ENCODE results near the gene NME7.

DNA sequence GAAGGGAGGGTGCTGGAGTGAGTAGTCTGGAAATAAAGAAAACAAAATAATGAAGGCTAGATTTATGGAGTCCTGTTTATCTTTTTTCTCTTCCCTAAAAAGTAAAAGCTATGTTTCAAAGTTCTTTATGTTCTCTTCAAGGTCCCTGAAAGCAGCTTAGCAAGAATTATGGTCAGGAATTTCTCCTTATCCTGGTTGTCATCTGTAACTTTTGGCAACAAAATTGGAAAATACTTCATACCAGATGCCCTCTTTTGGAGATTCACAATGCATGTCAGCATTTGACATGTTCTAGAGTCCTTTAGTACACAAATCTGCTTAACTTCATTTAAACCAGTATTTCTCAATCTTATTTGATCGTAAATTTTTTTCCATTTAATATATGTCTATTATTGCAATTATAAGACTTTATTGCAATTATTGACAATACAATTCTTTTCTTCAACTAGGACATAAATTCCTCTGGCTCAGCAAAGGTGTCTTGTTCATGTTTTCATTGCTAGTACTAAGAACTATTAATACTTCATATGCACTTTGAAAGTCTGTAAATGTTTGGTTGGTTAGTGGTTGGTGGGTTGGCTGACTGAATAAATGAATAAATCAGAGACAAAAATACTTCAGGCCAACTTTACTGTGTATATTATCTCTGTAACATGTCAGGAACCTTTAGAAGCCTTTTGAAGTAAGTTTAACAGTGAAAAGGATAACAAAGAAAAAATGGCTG, 159.6 kb downstream of the NME7 start:
- TF ChIP-seq POLR2AphosphoS5 (IDR thresholded peaks at IDR 0.05) (no peak), POLR2A (IDR thresholded peaks at IDR 0.05) (no peak)
- TF ChIP-seq, protein P1, sequence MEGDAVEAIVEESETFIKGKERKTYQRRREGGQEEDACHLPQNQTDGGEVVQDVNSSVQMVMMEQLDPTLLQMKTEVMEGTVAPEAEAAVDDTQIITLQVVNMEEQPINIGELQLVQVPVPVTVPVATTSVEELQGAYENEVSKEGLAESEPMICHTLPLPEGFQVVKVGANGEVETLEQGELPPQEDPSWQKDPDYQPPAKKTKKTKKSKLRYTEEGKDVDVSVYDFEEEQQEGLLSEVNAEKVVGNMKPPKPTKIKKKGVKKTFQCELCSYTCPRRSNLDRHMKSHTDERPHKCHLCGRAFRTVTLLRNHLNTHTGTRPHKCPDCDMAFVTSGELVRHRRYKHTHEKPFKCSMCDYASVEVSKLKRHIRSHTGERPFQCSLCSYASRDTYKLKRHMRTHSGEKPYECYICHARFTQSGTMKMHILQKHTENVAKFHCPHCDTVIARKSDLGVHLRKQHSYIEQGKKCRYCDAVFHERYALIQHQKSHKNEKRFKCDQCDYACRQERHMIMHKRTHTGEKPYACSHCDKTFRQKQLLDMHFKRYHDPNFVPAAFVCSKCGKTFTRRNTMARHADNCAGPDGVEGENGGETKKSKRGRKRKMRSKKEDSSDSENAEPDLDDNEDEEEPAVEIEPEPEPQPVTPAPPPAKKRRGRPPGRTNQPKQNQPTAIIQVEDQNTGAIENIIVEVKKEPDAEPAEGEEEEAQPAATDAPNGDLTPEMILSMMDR (IDR thresholded peaks at IDR 0.05 in 8 of 11, conservative IDR thresholded peaks at IDR 0.05 in 3 of 11): no peak
